ENCODE results near the gene MED12L. TPM values are rescaled to one million over a fixed set of nuclear protein-coding genes. Genes with fewer than 3 reads are reported as not detected.

Gene MED12L
- total and polyA plus RNA-seq, 3 experiments from 2014 or later = 0.02 to 1.8 (median 1.7) TPM

DNA sequence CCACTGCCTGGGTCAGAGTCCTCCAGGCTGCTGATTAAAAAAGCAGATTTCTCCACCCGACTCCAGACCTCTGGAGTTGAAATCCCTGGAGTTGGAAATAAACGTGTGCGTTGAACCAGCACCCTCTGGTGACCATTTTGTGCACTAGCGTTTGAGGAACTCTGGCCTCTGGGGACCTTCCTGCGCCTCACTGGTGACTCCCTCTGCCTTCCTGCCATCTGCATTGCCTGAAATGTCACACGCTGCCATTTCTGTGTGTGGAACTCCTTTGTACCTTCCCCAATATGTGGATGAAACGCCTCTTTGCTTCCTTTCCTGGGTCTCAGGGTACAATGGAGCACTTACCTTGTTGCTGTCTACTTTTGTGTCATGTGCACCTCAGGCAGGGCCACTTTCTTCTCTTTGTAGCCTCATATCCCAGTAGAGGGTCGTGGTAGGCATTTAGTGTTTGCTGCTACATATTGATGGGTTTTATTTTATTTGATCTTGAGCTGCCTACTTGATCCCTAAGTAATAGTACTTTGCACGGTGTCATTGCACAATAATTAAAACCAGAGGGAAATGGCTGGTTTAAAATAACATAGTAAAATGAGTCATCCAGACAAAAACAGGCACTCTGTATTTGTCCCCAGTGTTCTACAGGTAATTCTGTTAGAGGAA is 60.7 kb downstream of the MED12L start:
- Mint-ChIP-seq H3K4me1 (no peaks in the 10 kb centered on the region), H3K36me3 (no peaks in the 10 kb centered on the region), H3K27ac (no peak overlapping the region), H3K9me3 (no peaks in the 10 kb centered on the region), H3K4me3 (no peak overlapping the region), H3K27me3 (peaks cover 1 to 24% of the 10 kb centered on the region in 2 donors)
- Histone ChIP-seq H3K27me3 (ENCODE audit: insufficient read depth, low read length, poor library complexity, severe bottlenecking) (no peaks in the 10 kb centered on the region), H3K4me1 (ENCODE audit: insufficient read depth, low read length) (peaks cover 4% of the 10 kb centered on the region), H3K36me3 (ENCODE audit: insufficient read depth, low read length) (no peaks in the 10 kb centered on the region), H3K4me3 (ENCODE audit: low read length) (no peak overlapping the region), H3K27ac (ENCODE audit: low read depth, low read length) (no peak overlapping the region), H3K9me3 (ENCODE audit: low read length) (no peaks in the 10 kb centered on the region)
- ChIA-PET CTCF (interaction anchor here (0.7 to 1.3 kb wide), 7 partner anchors 10 to 429 kb away, joined by 3 to 5 read pairs (median 3); no protein-coding TSS in a partner anchor), POLR2A (no interaction called here)
- peak in 4 of 5 donors; percentile 20 to 67 (median 40) for DNase-seq

DNA sequence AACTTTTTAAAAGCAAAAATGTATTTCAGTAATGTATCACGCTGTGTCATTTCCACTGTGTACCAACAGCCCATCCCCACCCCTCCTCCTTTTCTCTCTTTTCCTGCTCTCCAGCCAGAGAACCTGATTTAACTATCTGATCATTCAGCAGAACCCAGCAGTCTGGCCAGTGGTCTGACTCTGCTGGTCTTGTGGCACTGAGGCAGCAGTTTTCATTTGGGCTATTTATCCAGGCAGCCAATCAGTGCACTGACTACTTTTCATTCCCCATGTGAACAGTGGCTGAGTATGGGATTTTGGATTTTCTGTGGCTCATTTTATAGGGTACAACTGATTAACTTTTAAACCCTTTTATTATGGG is 61.2 kb downstream of the MED12L start:
- CTCF ChIA-PET = interaction anchor here (0.8 to 0.9 kb wide), 2 partner anchors 10 to 356 kb away, joined by 3 read pairs; no protein-coding TSS in a partner anchor
- no peaks in the 10 kb centered on the region for H3K36me3 ChIP-seq (ENCODE audit: insufficient read depth, low read length)
- no peaks in the 10 kb centered on the region for H3K4me1 Mint-ChIP-seq
- H3K27me3 ChIP-seq (ENCODE audit: insufficient read depth, low read length, poor library complexity, severe bottlenecking) = no peaks in the 10 kb centered on the region
- H3K27me3 Mint-ChIP-seq = peaks cover 1 to 29% of the 10 kb centered on the region in 2 donors
- no peak overlapping the region for H3K4me3 ChIP-seq (ENCODE audit: low read length)
- no peaks in the 10 kb centered on the region for H3K36me3 Mint-ChIP-seq
- no peak overlapping the region for H3K27ac ChIP-seq (ENCODE audit: low read depth, low read length)
- DNase-seq = no peak
- POLR2A ChIA-PET = no interaction called here
- no peak overlapping the region for H3K4me3 Mint-ChIP-seq
- peaks cover 4% of the 10 kb centered on the region for H3K4me1 ChIP-seq (ENCODE audit: insufficient read depth, low read length)
- no peak overlapping the region for H3K27ac Mint-ChIP-seq
- H3K9me3 Mint-ChIP-seq = no peaks in the 10 kb centered on the region
- H3K9me3 ChIP-seq (ENCODE audit: low read length) = no peaks in the 10 kb centered on the region

DNA sequence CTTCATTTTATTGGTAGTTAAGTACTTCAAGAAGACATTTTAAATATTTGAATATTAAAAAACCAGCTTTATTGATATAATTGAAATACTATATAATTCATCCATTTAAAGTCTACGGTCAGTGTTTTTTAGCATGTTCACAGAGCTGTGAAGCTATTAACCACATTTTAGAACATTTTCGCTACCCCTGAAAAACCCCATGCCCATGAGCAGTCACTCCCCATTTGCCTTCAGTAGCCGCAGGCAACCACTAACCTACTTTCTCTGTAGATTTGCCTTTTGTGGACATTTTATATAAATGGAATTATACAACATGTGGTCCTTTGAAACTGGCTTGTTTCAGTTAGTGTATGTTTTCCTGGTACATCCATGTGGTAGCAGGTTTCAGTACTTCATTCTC is 61.8 kb downstream of the MED12L start:
- no peak for DNase-seq
- Histone ChIP-seq H3K9me3 (ENCODE audit: low read length) (no peaks in the 10 kb centered on the region), H3K27me3 (ENCODE audit: insufficient read depth, low read length, poor library complexity, severe bottlenecking) (no peaks in the 10 kb centered on the region), H3K36me3 (ENCODE audit: insufficient read depth, low read length) (no peaks in the 10 kb centered on the region), H3K4me3 (ENCODE audit: low read length) (no peak overlapping the region), H3K27ac (ENCODE audit: low read depth, low read length) (no peak overlapping the region), H3K4me1 (ENCODE audit: insufficient read depth, low read length) (peaks cover 4% of the 10 kb centered on the region)
- Mint-ChIP-seq H3K4me3 (no peak overlapping the region), H3K36me3 (no peaks in the 10 kb centered on the region), H3K4me1 (no peaks in the 10 kb centered on the region), H3K9me3 (no peaks in the 10 kb centered on the region), H3K27ac (no peak overlapping the region), H3K27me3 (peaks cover 1 to 31% of the 10 kb centered on the region in 2 donors)
- CTCF ChIA-PET = interaction anchor here (1.0 kb wide), 1 partner anchor 9 kb away, joined by 4 read pairs; no protein-coding TSS in a partner anchor
- POLR2A ChIA-PET = no interaction called here

GRCh38 chr3:151152455-151153079 is 67.1 kb downstream of the MED12L start:
- POLR2A ChIA-PET = no interaction called here
- H3K27me3 ChIP-seq (ENCODE audit: insufficient read depth, low read length, poor library complexity, severe bottlenecking) = no peaks in the 10 kb centered on the region

GRCh38 chr3:151154566-151154965 is 69.1 kb downstream of the MED12L start:
- Mint-ChIP-seq H3K27me3 (peaks cover 1 to 29% of the 10 kb centered on the region in 2 donors), H3K4me3 (no peak overlapping the region), H3K9me3 (no peaks in the 10 kb centered on the region), H3K36me3 (no peaks in the 10 kb centered on the region), H3K27ac (no peak overlapping the region), H3K4me1 (peaks cover 0 to 4% (median 0%) of the 10 kb centered on the region in 3 donors)
- Histone ChIP-seq H3K36me3 (ENCODE audit: insufficient read depth, low read length) (no peaks in the 10 kb centered on the region), H3K27ac (ENCODE audit: low read depth, low read length) (no peak overlapping the region), H3K9me3 (ENCODE audit: low read length) (no peaks in the 10 kb centered on the region), H3K27me3 (ENCODE audit: insufficient read depth, low read length, poor library complexity, severe bottlenecking) (no peaks in the 10 kb centered on the region), H3K4me1 (ENCODE audit: insufficient read depth, low read length) (no peaks in the 10 kb centered on the region), H3K4me3 (ENCODE audit: low read length) (no peak overlapping the region)
- DNase-seq = no peak
- CTCF ChIA-PET = interaction anchor here (1.1 to 2.9 kb wide), 3 partner anchors 14 to 388 kb away, joined by 4 to 10 read pairs (median 5); no protein-coding TSS in a partner anchor
- POLR2A ChIA-PET = no interaction called here

More at GRCh38 chr3:151152455-151153079, 67.1 kb downstream of the MED12L start:
- no peaks in the 10 kb centered on the region for H3K9me3 ChIP-seq (ENCODE audit: low read length)
- H3K36me3 Mint-ChIP-seq = no peaks in the 10 kb centered on the region
- H3K36me3 ChIP-seq (ENCODE audit: insufficient read depth, low read length) = no peaks in the 10 kb centered on the region
- H3K27ac ChIP-seq (ENCODE audit: low read depth, low read length) = no peak overlapping the region
- H3K27me3 Mint-ChIP-seq = peaks cover 1 to 34% of the 10 kb centered on the region in 2 donors
- H3K4me1 ChIP-seq (ENCODE audit: insufficient read depth, low read length) = no peaks in the 10 kb centered on the region
- CTCF ChIA-PET = interaction anchor here (0.9 to 2.9 kb wide), 4 partner anchors 11 to 365 kb away, joined by 3 to 10 read pairs (median 4); no protein-coding TSS in a partner anchor
- no peak overlapping the region for H3K4me3 ChIP-seq (ENCODE audit: low read length)
- no peak overlapping the region for H3K4me3 Mint-ChIP-seq
- no peak for DNase-seq
- H3K4me1 Mint-ChIP-seq = peaks cover 0 to 4% (median 0%) of the 10 kb centered on the region in 3 donors
- H3K27ac Mint-ChIP-seq = no peak overlapping the region
- no peaks in the 10 kb centered on the region for H3K9me3 Mint-ChIP-seq

DNA sequence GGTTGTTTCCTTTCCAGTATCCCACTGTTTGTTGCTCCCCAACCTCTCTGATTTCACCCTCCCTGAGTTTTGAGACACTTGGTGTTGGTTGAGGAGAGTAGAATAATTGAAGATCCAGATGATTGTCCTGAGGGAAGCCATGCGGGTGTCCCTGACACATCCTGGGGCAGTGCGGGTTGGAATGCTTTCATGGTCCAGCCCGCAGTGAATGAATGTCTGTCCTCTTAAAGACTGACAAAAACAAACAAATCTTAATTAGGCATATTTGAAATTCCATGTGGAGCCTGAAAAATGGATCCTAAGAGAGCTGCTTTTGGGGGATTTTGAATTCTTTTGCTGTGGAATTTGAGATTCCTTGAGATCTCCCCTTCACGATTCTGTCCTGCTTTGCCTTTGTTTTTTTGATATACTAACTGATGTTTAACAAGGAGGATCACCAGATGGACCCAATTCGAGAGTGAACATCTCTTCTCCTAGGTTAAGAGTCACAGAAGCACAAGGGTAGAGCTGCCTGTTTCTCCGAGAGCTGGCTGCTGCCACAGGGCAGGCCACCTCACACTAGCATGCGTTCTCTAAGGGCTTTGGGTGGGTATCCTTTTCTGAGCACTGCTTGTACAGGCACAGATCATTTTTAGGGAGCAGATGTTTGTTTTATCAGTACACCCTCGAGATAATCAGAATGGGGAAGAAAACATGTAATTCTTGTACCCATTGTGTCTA is 70.1 kb downstream of the MED12L start:
- H3K9me3 ChIP-seq (ENCODE audit: low read length) = no peaks in the 10 kb centered on the region
- H3K9me3 Mint-ChIP-seq = no peaks in the 10 kb centered on the region
- ChIA-PET CTCF (interaction anchor here (0.8 to 1.2 kb wide), 4 partner anchors 8 to 434 kb away, joined by 3 to 6 read pairs (median 4); no protein-coding TSS in a partner anchor), POLR2A (no interaction called here)
- H3K4me3 ChIP-seq (ENCODE audit: low read length) = no peak overlapping the region
- no peak overlapping the region for H3K4me3 Mint-ChIP-seq
- H3K27me3 ChIP-seq (ENCODE audit: insufficient read depth, low read length, poor library complexity, severe bottlenecking) = no peaks in the 10 kb centered on the region
- no peaks in the 10 kb centered on the region for H3K36me3 Mint-ChIP-seq
- H3K36me3 ChIP-seq (ENCODE audit: insufficient read depth, low read length) = no peaks in the 10 kb centered on the region
- peaks cover 1 to 22% of the 10 kb centered on the region in 2 donors for H3K27me3 Mint-ChIP-seq
- peaks cover 0 to 4% (median 0%) of the 10 kb centered on the region in 3 donors for H3K4me1 Mint-ChIP-seq
- no peak overlapping the region for H3K27ac ChIP-seq (ENCODE audit: low read depth, low read length)
- DNase-seq = no peak
- H3K4me1 ChIP-seq (ENCODE audit: insufficient read depth, low read length) = no peaks in the 10 kb centered on the region
- peak overlapping the region in 1 of 8 donors; percentile 30 for H3K27ac Mint-ChIP-seq

- CTCF ChIA-PET = interaction anchor here (0.8 to 1.3 kb wide), 11 partner anchors 9 to 435 kb away, joined by 3 to 6 read pairs (median 3); no protein-coding TSS in a partner anchor
- POLR2A ChIA-PET = no interaction called here
- H3K4me1 Mint-ChIP-seq = peaks cover 0 to 4% (median 0%) of the 10 kb centered on the region in 3 donors
Measured at GRCh38 chr3:151156618-151157216, 71.3 kb downstream of the MED12L start.

More at GRCh38 chr3:151156618-151157216, 71.3 kb downstream of the MED12L start:
- DNase-seq = peak in 2 of 5 donors; percentile 32 to 42
- H3K27me3 Mint-ChIP-seq = peaks cover 1 to 24% of the 10 kb centered on the region in 2 donors
- no peaks in the 10 kb centered on the region for H3K36me3 ChIP-seq (ENCODE audit: insufficient read depth, low read length)
- no peak overlapping the region for H3K4me3 Mint-ChIP-seq
- no peaks in the 10 kb centered on the region for H3K36me3 Mint-ChIP-seq
- no peaks in the 10 kb centered on the region for H3K4me1 ChIP-seq (ENCODE audit: insufficient read depth, low read length)
- H3K27me3 ChIP-seq (ENCODE audit: insufficient read depth, low read length, poor library complexity, severe bottlenecking) = no peaks in the 10 kb centered on the region
- no peaks in the 10 kb centered on the region for H3K9me3 ChIP-seq (ENCODE audit: low read length)
- H3K27ac Mint-ChIP-seq = no peak overlapping the region
- H3K4me3 ChIP-seq (ENCODE audit: low read length) = no peak overlapping the region
- no peaks in the 10 kb centered on the region for H3K9me3 Mint-ChIP-seq
- no peak overlapping the region for H3K27ac ChIP-seq (ENCODE audit: low read depth, low read length)
